SK-N-SH (cell line): ENCODE measurements around the gene CACNA2D4. TPM values are rescaled to one million over a fixed set of nuclear protein-coding genes. Genes with fewer than 3 reads are reported as not detected.

Source experiments
- CTCF ChIA-PET: fragments of 300-600, 350-600 bp; formaldehyde crosslinking; extraction: SDS; loops from one replicate; lab custom pipeline; 2021; lab: Yijun Ruan, JAX
- POLR2A ChIA-PET: fragments of 350-600 bp; sonication (Branson Sonifier 250); formaldehyde crosslinking; extraction: SDS; loops from one replicate; lab custom pipeline; 2020; ENCODE audit warnings: antibody characterized with exemption, inconsistent platforms; lab: Yijun Ruan, JAX
- DNase-seq: peaks from one replicate; pipeline ENCODE4 v3.0.0; 2012
- H2AFZ ChIP-seq: fragments of 200-600 bp; sonication (generic); 2 replicates; pipeline ENCODE4 v1.8.1; 2016; ENCODE audit warnings: antibody characterized with exemption, mild to moderate bottlenecking, low read depth
- H3F3A ChIP-seq: fragments of 200-600 bp; sonication (generic); replicated peaks from 2 replicates; pipeline ENCODE3; 2016; ENCODE audit warnings: antibody characterized with exemption, mild to moderate bottlenecking; ENCODE audit not compliant: insufficient read depth
- H3K27ac ChIP-seq, 2 experiments: fragments of 200-500 bp in 1 of 2; fragments of 200-600 bp in 1 of 2; sonication (Bioruptor generic) in 1 of 2; sonication (generic), shearing (Covaris generic) in 1 of 2; 2 replicates each; pipeline versions ENCODE4 v1.5.1 to v1.6.1; 2014 to 2016; ENCODE audit warnings: low read depth in 2 of 2, inconsistent platforms in 1 of 2, low read length in 1 of 2, mild to moderate bottlenecking in 1 of 2, mixed read lengths in 1 of 2
- H3K27me3 ChIP-seq: fragments of 200-600 bp; sonication (generic), shearing (Covaris generic); 2 replicates; pipeline ENCODE4 v1.6.1; 2016; ENCODE audit warnings: mixed run types; ENCODE audit not compliant: insufficient read depth
- H3K36me3 ChIP-seq, 2 experiments: fragments of 200-500 bp in 1 of 2; fragments of 200-600 bp in 1 of 2; sonication (Bioruptor generic) in 1 of 2; sonication (generic) in 1 of 2; replicated peaks in 1 of 2; 2 replicates each; pipeline versions ENCODE3 to v1.5.1; 2014 to 2016; ENCODE audit warnings: low read length in 1 of 2, mild to moderate bottlenecking in 1 of 2; ENCODE audit not compliant: insufficient read depth in 2 of 2, control insufficient read depth in 1 of 2
- H3K4me1 ChIP-seq, 2 experiments: fragments of 200-500 bp in 1 of 2; fragments of 200-600 bp in 1 of 2; sonication (Bioruptor generic) in 1 of 2; sonication (generic), shearing (Covaris generic) in 1 of 2; 2 replicates each; pipeline versions ENCODE4 v1.5.1 to v1.6.1; 2014 to 2016; ENCODE audit warnings: low read depth in 1 of 2, low read length in 1 of 2, mixed run types in 1 of 2; ENCODE audit not compliant: insufficient read depth in 2 of 2, control insufficient read depth in 1 of 2
- H3K4me2 ChIP-seq: fragments of 200-600 bp; sonication (generic), shearing (Covaris generic); 2 replicates; pipeline ENCODE4 v1.6.1; 2017; ENCODE audit warnings: mixed run types
- H3K4me3 ChIP-seq, 2 experiments: fragments of 200-500 bp in 1 of 2; fragments of 200-600 bp in 1 of 2; sonication (Bioruptor generic) in 1 of 2; sonication (generic), shearing (Covaris generic) in 1 of 2; 2 replicates each; pipeline versions ENCODE4 v1.5.1 to v1.8.1; 2014 to 2016; ENCODE audit warnings: low read depth in 2 of 2, inconsistent platforms in 1 of 2, low read length in 1 of 2, mild to moderate bottlenecking in 1 of 2, mixed read lengths in 1 of 2, moderate library complexity in 1 of 2
- H3K79me2 ChIP-seq: fragments of 200-600 bp; sonication (generic); 2 replicates; pipeline ENCODE4 v1.8.1; 2017; ENCODE audit warnings: mild to moderate bottlenecking; ENCODE audit not compliant: insufficient read depth
- H3K9ac ChIP-seq: fragments of 200-600 bp; sonication (generic); 2 replicates; pipeline ENCODE4 v1.6.1; 2017; ENCODE audit warnings: mixed run types
- H3K9me2 ChIP-seq: fragments of 200-600 bp; sonication (generic); 2 replicates; pipeline ENCODE4 v1.6.1; 2017; ENCODE audit warnings: mixed run types
- H3K9me3 ChIP-seq: fragments of 200-600 bp; sonication (generic); 2 replicates; pipeline ENCODE4 v1.6.1; 2017; ENCODE audit warnings: mixed run types, mild to moderate bottlenecking, moderate library complexity
- H4K20me1 ChIP-seq: fragments of 200-600 bp; sonication (generic); 2 replicates; pipeline ENCODE4 v1.6.1; 2017; ENCODE audit warnings: mild to moderate bottlenecking, mixed run types; ENCODE audit not compliant: insufficient read depth
- CHD2 ChIP-seq: fragments of 150-350 bp; IDR thresholded peaks from 2 replicates; pipeline ENCODE4 v1.6.1; 2018; ENCODE audit warnings: low read length; ENCODE audit not compliant: partially characterized antibody
- EZH2phosphoT487 ChIP-seq: fragments of 200-600 bp; sonication (generic); IDR thresholded peaks from 2 replicates; pipeline ENCODE4 v1.6.1; 2017; ENCODE audit warnings: low read depth, mixed run types, mild to moderate bottlenecking, antibody characterized with exemption, moderate library complexity, borderline replicate concordance
- FOSL2 ChIP-seq: IDR thresholded peaks from 2 replicates; pipeline ENCODE4 v1.4.0; 2012; ENCODE audit warnings: low read depth, mild to moderate bottlenecking, moderate library complexity, borderline replicate concordance
- GABPA ChIP-seq: IDR thresholded peaks from 2 replicates; pipeline ENCODE4 v1.4.0; 2012; ENCODE audit warnings: low read depth, mild to moderate bottlenecking
- JUND ChIP-seq: IDR thresholded peaks from 2 replicates; pipeline ENCODE4 v1.4.0; 2012
- MEF2A ChIP-seq: IDR thresholded peaks from 2 replicates; pipeline ENCODE4 v1.4.0; 2012; ENCODE audit warnings: low read depth, borderline replicate concordance
- POLR2AphosphoS5 ChIP-seq: IDR thresholded peaks from 2 replicates; pipeline ENCODE4 v1.6.1; 2012; ENCODE audit warnings: low read depth, low read length
- RAD21 ChIP-seq: IDR thresholded peaks from 2 replicates; pipeline ENCODE4 v1.6.1; 2012; ENCODE audit warnings: mild to moderate bottlenecking, low read length
- RCOR1 ChIP-seq: fragments of 150-350 bp; IDR thresholded peaks from 2 replicates; pipeline ENCODE4 v1.6.1; 2017; ENCODE audit warnings: antibody characterized with exemption, low read length
- RXRA ChIP-seq: IDR thresholded peaks from 2 replicates; pipeline ENCODE4 v1.4.0; 2012; ENCODE audit warnings: low read depth, mild to moderate bottlenecking, borderline replicate concordance
- SIN3A ChIP-seq: IDR thresholded peaks from 2 replicates; pipeline ENCODE4 v1.6.1; 2012; ENCODE audit warnings: low read depth, mild to moderate bottlenecking, low read length, moderate library complexity, borderline replicate concordance
- TEAD4 ChIP-seq: IDR thresholded peaks from 2 replicates; pipeline ENCODE4 v1.4.0; 2012; ENCODE audit warnings: mild to moderate bottlenecking, borderline replicate concordance; ENCODE audit not compliant: insufficient read depth
- ZBTB33 ChIP-seq: IDR thresholded peaks from 2 replicates; pipeline ENCODE4 v1.4.0; 2012; ENCODE audit warnings: low read depth, borderline replicate concordance
- WGBS: methylation state at CpG from one replicate; pipeline ENCODE4 v1.1.6; 2017; ENCODE audit warnings: low lambda C conversion rate; 5-methylcytosine and 5-hydroxymethylcytosine counted together
- polyA plus RNA-seq, 3 experiments: library from polyadenylated mRNA; depleted of rRNA; stranded (reverse); fragments of >200 nt; gene quantifications; 2 replicates each; pipeline ENCODE4 v1.2.3, GENCODE V29; 2012
- TF ChIP-seq, protein P1 (sequence below): IDR thresholded peaks from 2 replicates; pipeline ENCODE4 v1.4.0; 2012; ENCODE audit warnings: low read depth, borderline replicate concordance
- TF ChIP-seq, protein P2 (sequence below): fragments of 150-350 bp; IDR thresholded peaks from 2 replicates; pipeline ENCODE4 v1.6.1; 2016; ENCODE audit warnings: mild to moderate bottlenecking, low read depth, low read length
- TF ChIP-seq, protein P3 (sequence below): IDR thresholded peaks from 2 replicates; pipeline ENCODE4 v1.4.0; 2012; ENCODE audit warnings: low read depth
- TF ChIP-seq, protein P4 (sequence below): fragments of 200-600 bp; sonication (generic); IDR thresholded peaks from 2 replicates; pipeline ENCODE4 v1.6.1; 2017; ENCODE audit warnings: antibody characterized with exemption, mild to moderate bottlenecking, moderate library complexity

Gene CACNA2D4
- polyA plus RNA-seq, 1 of the 3 experiments (the other 2 are of a cell fraction), result 0.02 TPM

DNA sequence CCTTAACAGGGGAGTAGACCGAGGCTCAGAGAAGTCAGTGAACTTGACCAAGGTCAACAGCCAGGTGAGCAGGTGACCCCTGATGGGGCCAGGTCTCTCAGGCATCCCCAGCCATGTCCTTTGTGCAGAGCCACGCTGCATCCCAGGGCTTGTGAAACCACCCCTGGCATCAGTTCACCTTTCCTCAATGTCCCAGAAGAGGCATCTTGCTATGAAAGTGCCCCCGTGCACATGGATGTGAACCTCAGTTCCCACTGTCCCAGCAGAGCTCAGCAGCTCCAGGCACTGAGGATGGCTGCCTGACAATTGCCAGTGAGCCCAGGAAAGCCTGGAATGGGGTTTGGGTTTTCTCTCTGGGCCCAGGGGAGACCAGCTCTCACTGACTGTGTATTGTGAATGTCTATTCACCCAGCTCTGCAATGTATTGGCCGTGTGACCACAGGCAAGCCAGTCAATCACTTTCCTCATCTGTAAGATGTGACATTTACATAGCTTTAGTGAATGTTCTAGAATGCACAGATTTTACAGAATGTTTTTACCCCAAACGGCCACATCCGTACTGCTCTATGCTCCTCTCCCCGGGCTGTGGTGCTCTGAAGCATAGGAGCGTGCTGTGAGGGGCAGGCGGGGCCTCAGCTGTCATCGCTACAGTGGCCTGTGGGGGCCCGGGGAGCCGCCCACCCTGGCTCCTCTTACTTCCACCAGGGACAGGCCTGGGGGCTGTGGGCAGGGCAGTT, 4.9 kb downstream of the CACNA2D4 start:
- H3K27me3 ChIP-seq, result no peaks in the 10 kb centered on the region
- H3F3A ChIP-seq, result no peaks in the 10 kb centered on the region
- H2AFZ ChIP-seq, result no peak overlapping the region
- CTCF ChIA-PET, result interaction anchor here (0.7 to 3.2 kb wide), 4 partner anchors 26 to 1214 kb away, joined by 3 to 11 read pairs (median 4); no protein-coding TSS in a partner anchor
- H3K9me3 ChIP-seq, result no peaks in the 10 kb centered on the region
- peaks cover 0 to 20% of the 10 kb centered on the region in 2 experiments; a peak in 1 of 4 replicates for H3K4me1 ChIP-seq
- POLR2A ChIA-PET, result no interaction called here
- H3K9me2 ChIP-seq, result no peaks in the 10 kb centered on the region
- H3K4me2 ChIP-seq, result no peak overlapping the region
- no peak overlapping the region for H3K4me3 ChIP-seq
- no peaks in the 10 kb centered on the region for H3K36me3 ChIP-seq
- no peak overlapping the region for H3K27ac ChIP-seq
- H4K20me1 ChIP-seq, result no peaks in the 10 kb centered on the region
- peak; percentile 42 for DNase-seq
- no peak for TF ChIP-seq ZBTB33
- TF ChIP-seq, protein P1, sequence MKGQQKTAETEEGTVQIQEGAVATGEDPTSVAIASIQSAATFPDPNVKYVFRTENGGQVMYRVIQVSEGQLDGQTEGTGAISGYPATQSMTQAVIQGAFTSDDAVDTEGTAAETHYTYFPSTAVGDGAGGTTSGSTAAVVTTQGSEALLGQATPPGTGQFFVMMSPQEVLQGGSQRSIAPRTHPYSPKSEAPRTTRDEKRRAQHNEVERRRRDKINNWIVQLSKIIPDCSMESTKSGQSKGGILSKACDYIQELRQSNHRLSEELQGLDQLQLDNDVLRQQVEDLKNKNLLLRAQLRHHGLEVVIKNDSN, result no peak
- TF ChIP-seq, protein P2, sequence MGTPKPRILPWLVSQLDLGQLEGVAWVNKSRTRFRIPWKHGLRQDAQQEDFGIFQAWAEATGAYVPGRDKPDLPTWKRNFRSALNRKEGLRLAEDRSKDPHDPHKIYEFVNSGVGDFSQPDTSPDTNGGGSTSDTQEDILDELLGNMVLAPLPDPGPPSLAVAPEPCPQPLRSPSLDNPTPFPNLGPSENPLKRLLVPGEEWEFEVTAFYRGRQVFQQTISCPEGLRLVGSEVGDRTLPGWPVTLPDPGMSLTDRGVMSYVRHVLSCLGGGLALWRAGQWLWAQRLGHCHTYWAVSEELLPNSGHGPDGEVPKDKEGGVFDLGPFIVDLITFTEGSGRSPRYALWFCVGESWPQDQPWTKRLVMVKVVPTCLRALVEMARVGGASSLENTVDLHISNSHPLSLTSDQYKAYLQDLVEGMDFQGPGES, result no peak
- no peak for TF ChIP-seq GABPA
- no peak for TF ChIP-seq RXRA
- TF ChIP-seq FOSL2, result no peak
- no peak for TF ChIP-seq RCOR1
- WGBS, result 56% methylated on average over 10 of the region's 12 CpGs
- H3K9ac ChIP-seq, result no peak overlapping the region
- no peaks in the 10 kb centered on the region for H3K79me2 ChIP-seq

DNA sequence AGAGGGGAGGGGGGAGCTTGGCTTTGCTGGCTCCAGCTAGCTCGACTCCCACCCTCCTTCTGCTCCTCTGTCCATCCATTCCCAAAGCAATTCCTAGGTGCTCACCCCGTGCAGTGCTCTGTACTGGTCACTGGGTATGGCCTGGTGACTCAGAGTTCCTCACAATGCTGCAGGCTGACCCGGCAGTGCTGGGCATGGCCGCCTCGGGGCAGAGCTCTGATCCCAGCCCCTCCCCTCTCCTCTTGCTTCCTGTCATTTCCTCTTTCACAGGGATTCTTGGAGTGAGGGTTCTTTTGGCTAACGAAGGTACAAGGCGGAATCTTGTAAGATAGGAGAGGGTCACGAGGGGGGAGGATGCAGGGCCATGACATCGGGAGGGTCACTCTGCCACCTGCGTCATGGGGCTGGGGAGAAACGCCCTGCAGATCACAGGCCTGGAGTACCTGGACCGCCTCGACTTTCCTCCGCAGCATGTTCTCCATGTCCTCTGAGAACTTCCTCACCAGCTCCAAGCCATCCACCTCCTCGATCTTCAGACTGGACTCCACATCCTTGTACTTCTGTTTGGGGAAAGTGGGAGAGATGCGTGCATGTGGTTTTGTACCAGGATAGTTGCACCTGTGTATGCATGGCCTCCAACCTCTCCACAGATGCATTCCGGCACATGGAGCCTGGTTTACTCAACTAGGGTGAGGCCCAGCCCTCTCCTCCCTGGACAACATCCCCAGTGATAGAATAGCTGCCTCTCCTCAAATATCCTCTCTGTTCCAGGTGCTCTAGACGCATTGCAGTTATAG, 5.7 kb downstream of the CACNA2D4 start:
- Histone ChIP-seq H3K27me3 (no peaks in the 10 kb centered on the region), H3F3A (no peaks in the 10 kb centered on the region), H3K9ac (no peak overlapping the region), H3K36me3 (no peaks in the 10 kb centered on the region), H3K79me2 (no peaks in the 10 kb centered on the region), H2AFZ (no peak overlapping the region), H3K4me1 (peaks cover 0 to 12% of the 10 kb centered on the region in 2 experiments; a peak in 1 of 4 replicates)
- CTCF ChIA-PET, result interaction anchor here (1.7 to 3.2 kb wide), 2 partner anchors 27 to 117 kb away, joined by 5 to 11 read pairs; no protein-coding TSS in a partner anchor
- DNase-seq, result peak; percentile 21
- 60% methylated on average over 14 of the region's 18 CpGs for WGBS
- no peak for TF ChIP-seq CHD2
- no peak for TF ChIP-seq FOSL2
- no peak for TF ChIP-seq TEAD4
- TF ChIP-seq, protein P3, sequence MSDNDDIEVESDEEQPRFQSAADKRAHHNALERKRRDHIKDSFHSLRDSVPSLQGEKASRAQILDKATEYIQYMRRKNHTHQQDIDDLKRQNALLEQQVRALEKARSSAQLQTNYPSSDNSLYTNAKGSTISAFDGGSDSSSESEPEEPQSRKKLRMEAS, result no peak
- no peak for TF ChIP-seq EZH2phosphoT487
- TF ChIP-seq, protein P4, sequence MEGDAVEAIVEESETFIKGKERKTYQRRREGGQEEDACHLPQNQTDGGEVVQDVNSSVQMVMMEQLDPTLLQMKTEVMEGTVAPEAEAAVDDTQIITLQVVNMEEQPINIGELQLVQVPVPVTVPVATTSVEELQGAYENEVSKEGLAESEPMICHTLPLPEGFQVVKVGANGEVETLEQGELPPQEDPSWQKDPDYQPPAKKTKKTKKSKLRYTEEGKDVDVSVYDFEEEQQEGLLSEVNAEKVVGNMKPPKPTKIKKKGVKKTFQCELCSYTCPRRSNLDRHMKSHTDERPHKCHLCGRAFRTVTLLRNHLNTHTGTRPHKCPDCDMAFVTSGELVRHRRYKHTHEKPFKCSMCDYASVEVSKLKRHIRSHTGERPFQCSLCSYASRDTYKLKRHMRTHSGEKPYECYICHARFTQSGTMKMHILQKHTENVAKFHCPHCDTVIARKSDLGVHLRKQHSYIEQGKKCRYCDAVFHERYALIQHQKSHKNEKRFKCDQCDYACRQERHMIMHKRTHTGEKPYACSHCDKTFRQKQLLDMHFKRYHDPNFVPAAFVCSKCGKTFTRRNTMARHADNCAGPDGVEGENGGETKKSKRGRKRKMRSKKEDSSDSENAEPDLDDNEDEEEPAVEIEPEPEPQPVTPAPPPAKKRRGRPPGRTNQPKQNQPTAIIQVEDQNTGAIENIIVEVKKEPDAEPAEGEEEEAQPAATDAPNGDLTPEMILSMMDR, result no peak
- no peak for TF ChIP-seq MEF2A
- TF ChIP-seq RAD21, result no peak
- no peak for TF ChIP-seq POLR2AphosphoS5
- TF ChIP-seq SIN3A, result no peak
- TF ChIP-seq JUND, result no peak
- TF ChIP-seq, all 33 proteins: peak for 0
- Histone ChIP-seq H4K20me1 (no peaks in the 10 kb centered on the region), H3K27ac (no peak overlapping the region), H3K9me3 (no peaks in the 10 kb centered on the region), H3K9me2 (no peaks in the 10 kb centered on the region), H3K4me2 (no peak overlapping the region), H3K4me3 (no peak overlapping the region)
- POLR2A ChIA-PET, result no interaction called here
